ENCODE results near the gene CRADD. TPM values are rescaled to one million over a fixed set of nuclear protein-coding genes. Genes with fewer than 3 reads are reported as not detected.
"Not testable (repeated sequence)": the region's sequence is repeated elsewhere in the genome, so short reads cannot be mapped to it uniquely, and the experiment has no call there.

CRADD gene
- polyA plus RNA-seq, 3 donors from 2014 or later, result 24.2 to 30.1 (median 25.8) TPM

- Mint-ChIP-seq H3K36me3 (peaks cover 0 to 7% (median 6%) of the 10 kb centered on the region in 3 donors), H3K9me3 (no peaks in the 10 kb centered on the region), H3K4me3 (peak overlapping the region in 1 of 5 donors; percentile 17), H3K4me1 (peaks cover 46 to 51% of the 10 kb centered on the region in 2 donors), H3K27ac (peak overlapping the region in 2 of 6 donors; percentile 26 to 64), H3K27me3 (ENCODE audit: low read depth in 3 of 3) (peaks cover 0 to 13% (median under 1%) of the 10 kb centered on the region in 3 donors)
- DNase-seq, result no peak
These were observed 178.1 kb downstream of the CRADD start for GRCh38 chr12:93855261-93855660.

GRCh38 chr12:93856611-93857010 is 179.4 kb downstream of the CRADD start:
- H3K4me1 Mint-ChIP-seq, result peaks cover 32 to 40% of the 10 kb centered on the region in 2 donors
- no peak for DNase-seq
- peaks cover 0 to 11% (median 4%) of the 10 kb centered on the region in 3 donors for H3K27me3 Mint-ChIP-seq (ENCODE audit: low read depth in 3 of 3)
- peak overlapping the region in 1 of 6 donors; percentile 64 for H3K27ac Mint-ChIP-seq
- H3K4me3 Mint-ChIP-seq, result no peak overlapping the region
- peaks cover 0 to 12% (median 12%) of the 10 kb centered on the region in 3 donors for H3K36me3 Mint-ChIP-seq
- H3K9me3 Mint-ChIP-seq, result no peaks in the 10 kb centered on the region

DNA sequence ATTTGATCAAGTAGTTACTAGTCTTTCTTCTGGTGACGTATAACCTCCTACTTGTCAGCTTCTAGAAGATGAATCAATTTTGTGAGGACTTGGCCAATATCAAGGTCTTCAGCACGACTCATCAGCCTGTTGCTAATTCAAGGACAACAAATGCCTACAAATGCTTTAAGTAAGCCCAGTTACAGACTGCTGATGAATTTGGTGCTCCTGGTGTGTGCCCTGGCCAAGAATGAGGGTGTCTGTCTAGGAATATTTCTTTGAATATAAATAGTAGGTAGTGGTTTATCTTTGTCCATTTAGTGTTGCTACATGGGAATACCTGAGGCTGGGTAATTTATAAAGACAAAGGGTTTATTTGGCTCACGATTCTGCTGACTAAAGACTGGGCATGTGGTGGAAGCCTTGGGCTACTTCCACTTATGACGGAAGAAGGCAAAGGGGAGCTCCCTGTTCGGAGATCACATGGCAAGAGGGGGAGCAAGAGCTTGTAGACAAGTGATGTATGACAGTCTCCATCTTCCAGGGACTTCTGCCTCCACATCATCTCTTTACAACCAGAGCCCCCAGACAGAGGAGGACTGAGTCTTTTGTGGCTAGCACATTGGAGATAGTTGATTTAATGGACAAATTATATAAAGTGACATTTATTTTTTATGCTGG is 180.2 kb downstream of the CRADD start:
- peaks cover 4 to 18% (median 16%) of the 10 kb centered on the region in 3 donors for H3K36me3 Mint-ChIP-seq
- H3K27me3 Mint-ChIP-seq (ENCODE audit: low read depth in 3 of 3), result peaks cover 0 to 11% (median 4%) of the 10 kb centered on the region in 3 donors
- H3K4me1 Mint-ChIP-seq, result peaks cover 24 to 32% of the 10 kb centered on the region in 2 donors
- no peaks in the 10 kb centered on the region for H3K9me3 Mint-ChIP-seq
- H3K4me3 Mint-ChIP-seq, result no peak overlapping the region
- no peak for DNase-seq
- no peak overlapping the region for H3K27ac Mint-ChIP-seq

- Mint-ChIP-seq H3K36me3 (peaks cover 4 to 24% (median 18%) of the 10 kb centered on the region in 3 donors), H3K27me3 (ENCODE audit: low read depth in 3 of 3) (peaks cover 0 to 11% (median 4%) of the 10 kb centered on the region in 3 donors), H3K4me3 (no peak overlapping the region), H3K9me3 (no peaks in the 10 kb centered on the region), H3K27ac (no peak overlapping the region), H3K4me1 (peaks cover 18 to 26% of the 10 kb centered on the region in 2 donors)
- DNase-seq, result no peak
These were observed 180.8 kb downstream of the CRADD start for GRCh38 chr12:93857991-93858447.

DNA sequence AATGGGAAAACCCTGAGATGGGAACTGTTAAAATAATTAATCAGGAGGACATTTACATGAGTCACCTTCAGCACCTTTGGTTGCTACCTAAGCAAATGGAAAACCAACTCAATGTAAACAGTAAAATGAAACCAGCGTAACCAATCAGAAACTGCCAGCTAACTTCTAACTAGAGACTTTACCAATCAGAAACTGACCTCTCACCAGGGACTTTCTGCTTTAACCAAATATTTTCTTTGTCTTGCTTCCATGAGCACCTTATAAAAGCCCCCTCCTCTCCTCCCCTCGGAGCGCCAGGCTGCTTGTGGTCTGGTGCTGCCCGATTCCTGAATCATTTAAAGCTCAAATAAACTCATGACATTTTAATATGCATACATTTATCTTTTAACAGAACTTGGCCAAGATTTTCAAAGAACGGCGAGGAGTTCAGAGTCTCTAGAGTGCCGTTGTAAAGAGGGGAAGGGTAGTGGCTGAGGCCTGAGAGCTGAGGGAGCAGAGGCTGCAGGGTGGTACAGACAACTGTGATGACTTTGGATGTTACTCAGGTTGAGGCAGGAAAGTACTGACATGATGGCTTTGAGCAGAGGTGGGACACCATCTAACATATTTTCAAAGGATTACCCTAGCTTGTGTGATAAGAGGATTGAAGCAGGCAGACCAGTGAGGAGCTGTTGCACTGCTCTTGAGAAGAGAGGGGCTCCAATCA is 183.6 kb downstream of the CRADD start:
- H3K27ac Mint-ChIP-seq, result no peak overlapping the region
- DNase-seq, result no peak
- peaks cover 8 to 45% (median 34%) of the 10 kb centered on the region in 3 donors for H3K36me3 Mint-ChIP-seq
- H3K4me3 Mint-ChIP-seq, result no peak overlapping the region
- peaks cover 0 to 6% (median 2%) of the 10 kb centered on the region in 3 donors for H3K27me3 Mint-ChIP-seq (ENCODE audit: low read depth in 3 of 3)
- peaks cover 0 to 4% of the 10 kb centered on the region in 2 donors for H3K4me1 Mint-ChIP-seq
- peaks cover 0 to 17% (median 8%) of the 10 kb centered on the region in 6 donors for H3K9me3 Mint-ChIP-seq

GRCh38 chr12:93862424-93862823 is 185.2 kb downstream of the CRADD start:
- no peak overlapping the region for H3K4me3 Mint-ChIP-seq
- H3K27me3 Mint-ChIP-seq (ENCODE audit: low read depth in 3 of 3), result peaks cover 0 to 6% (median 2%) of the 10 kb centered on the region in 3 donors
- peak overlapping the region in 1 of 6 donors; percentile 26 for H3K27ac Mint-ChIP-seq
- H3K4me1 Mint-ChIP-seq, result no peaks in the 10 kb centered on the region
- H3K36me3 Mint-ChIP-seq, result peaks cover 15 to 51% (median 41%) of the 10 kb centered on the region in 3 donors
- H3K9me3 Mint-ChIP-seq, result peaks cover 10 to 33% (median 20%) of the 10 kb centered on the region in 6 donors
- DNase-seq, result no peak

DNA sequence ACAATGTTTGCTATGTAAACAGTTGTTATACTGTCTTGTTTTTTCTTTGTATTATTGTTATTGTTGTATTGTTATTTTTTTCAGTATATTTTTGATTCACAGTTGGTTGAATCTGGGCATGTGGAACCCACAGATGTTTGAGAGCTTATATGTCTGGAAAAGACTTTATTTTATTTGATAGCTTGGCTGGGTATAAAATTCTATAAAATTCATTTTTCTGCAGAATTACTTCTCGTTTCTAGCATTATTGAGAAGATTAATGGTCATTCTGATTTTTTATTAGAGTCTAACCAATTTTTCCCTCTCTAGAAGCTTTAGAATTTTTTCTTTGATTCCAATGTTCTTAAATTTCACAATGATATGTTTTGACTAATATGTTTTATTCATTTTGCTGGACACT is 188.6 kb downstream of the CRADD start:
- Mint-ChIP-seq H3K9me3 (peaks cover 17 to 62% (median 42%) of the 10 kb centered on the region in 6 donors), H3K4me3 (no peak overlapping the region)

DNA sequence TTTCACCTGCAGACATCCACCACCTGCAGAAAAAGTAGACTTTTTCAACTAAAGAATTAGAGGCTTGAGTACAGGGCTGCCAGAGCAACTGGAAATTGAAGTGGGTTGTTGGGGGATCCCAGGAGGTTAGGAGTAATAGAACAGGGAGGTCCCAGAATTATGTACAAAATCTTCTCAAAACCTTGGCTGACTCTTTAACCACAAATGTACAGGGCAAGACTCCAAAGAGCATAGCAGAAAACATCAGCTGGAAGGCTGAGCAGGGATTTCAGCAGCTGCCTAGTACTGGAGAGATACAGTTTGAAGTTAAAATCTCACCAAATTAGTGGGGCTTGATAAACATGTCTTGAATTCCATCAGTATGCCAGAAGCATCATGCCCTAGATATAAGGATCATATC is 191.6 kb downstream of the CRADD start:
- Mint-ChIP-seq H3K27ac (no peak overlapping the region), H3K4me1 (no peaks in the 10 kb centered on the region), H3K9me3 (peaks cover 36 to 87% (median 66%) of the 10 kb centered on the region in 6 donors), H3K36me3 (peaks cover 39 to 56% (median 52%) of the 10 kb centered on the region in 3 donors), H3K4me3 (no peak overlapping the region), H3K27me3 (ENCODE audit: low read depth in 3 of 3) (peaks cover 1 to 4% (median 2%) of the 10 kb centered on the region in 3 donors)
- no peak for DNase-seq

More for the DNA sequence above, 188.6 kb downstream of the CRADD start:
- Mint-ChIP-seq H3K27ac (no peak overlapping the region), H3K27me3 (ENCODE audit: low read depth in 3 of 3) (peaks cover 2 to 4% (median 2%) of the 10 kb centered on the region in 3 donors), H3K36me3 (peaks cover 31 to 54% (median 52%) of the 10 kb centered on the region in 3 donors), H3K4me1 (no peaks in the 10 kb centered on the region)
- DNase-seq, result no peak

DNA sequence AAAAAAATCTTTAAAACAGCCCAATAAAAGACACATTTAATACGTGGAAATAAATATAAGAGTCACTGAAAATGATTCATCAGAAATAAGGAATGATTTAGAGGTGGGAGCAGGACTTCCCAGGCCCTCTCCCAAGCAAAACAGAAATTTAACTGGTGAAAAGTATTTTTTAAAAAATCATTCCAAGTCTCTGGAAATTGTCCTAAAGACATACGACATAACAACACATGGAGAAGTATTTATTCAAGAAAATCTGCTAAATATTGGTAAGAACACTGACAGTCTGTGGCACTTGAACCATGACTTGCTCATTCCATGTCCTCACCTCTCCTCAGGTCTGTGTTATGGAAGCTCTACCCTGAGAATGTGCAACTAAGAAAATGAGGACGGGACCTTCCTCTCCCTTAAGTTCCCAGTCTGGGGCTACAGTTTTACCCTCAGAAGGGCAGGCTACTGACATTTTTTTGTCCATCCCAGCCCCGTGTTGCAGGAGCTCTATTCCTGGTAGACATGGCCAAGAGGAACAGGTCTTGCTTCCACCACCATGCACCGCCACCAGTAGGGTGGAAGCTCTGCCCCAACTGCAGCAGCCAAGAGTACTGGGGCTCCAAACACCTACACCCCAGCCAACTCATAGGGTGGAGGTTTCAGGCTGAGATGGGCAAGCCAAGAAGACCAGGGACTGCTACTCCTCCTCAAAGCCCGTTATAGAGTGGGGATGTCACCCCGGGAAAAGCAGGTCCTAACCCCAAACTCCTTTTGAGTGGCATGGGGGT is 193.0 kb downstream of the CRADD start:
- H3K4me3 Mint-ChIP-seq, result no peak overlapping the region
- H3K9me3 Mint-ChIP-seq, result peaks cover 45 to 90% (median 78%) of the 10 kb centered on the region in 6 donors
- peaks cover 0 to 7% (median 1%) of the 10 kb centered on the region in 3 donors for H3K27me3 Mint-ChIP-seq (ENCODE audit: low read depth in 3 of 3)
- no peak overlapping the region for H3K27ac Mint-ChIP-seq
- H3K36me3 Mint-ChIP-seq, result peaks cover 46 to 61% (median 53%) of the 10 kb centered on the region in 3 donors
- no peak for DNase-seq
- H3K4me1 Mint-ChIP-seq, result no peaks in the 10 kb centered on the region

DNA sequence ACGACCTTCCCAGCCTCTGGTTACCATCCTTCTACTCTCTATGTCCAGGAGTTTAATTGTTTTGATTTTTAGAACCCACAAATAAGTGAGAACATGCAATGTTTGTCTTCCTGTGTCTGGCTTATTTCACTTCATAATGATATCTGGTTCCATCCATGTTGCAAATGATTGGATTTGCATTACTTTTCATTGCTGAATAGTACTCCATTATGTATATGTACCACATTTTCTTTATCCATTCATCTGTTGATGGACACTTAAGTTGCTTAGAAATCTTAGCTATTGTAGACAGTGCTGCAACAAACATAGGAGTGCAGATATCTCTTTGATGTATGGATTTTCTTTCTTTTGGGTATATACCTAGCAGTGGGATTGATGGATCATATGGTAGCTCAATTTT is 194.4 kb downstream of the CRADD start:
- not testable (repeated sequence) for H3K27me3 Mint-ChIP-seq (ENCODE audit: low read depth in 3 of 3); H3K4me1 Mint-ChIP-seq; H3K4me3 Mint-ChIP-seq; DNase-seq
- peaks cover 51 to 90% (median 79%) of the 10 kb centered on the region in 6 donors for H3K9me3 Mint-ChIP-seq
- H3K27ac Mint-ChIP-seq, result peak overlapping the region in 1 of 6 donors; percentile 24
- peaks cover 50 to 63% (median 53%) of the 10 kb centered on the region in 3 donors for H3K36me3 Mint-ChIP-seq

GRCh38 chr12:93873561-93873960 is 196.4 kb downstream of the CRADD start:
- no peak overlapping the region for H3K27ac Mint-ChIP-seq
- no peak for DNase-seq
- peaks cover 46 to 60% (median 57%) of the 10 kb centered on the region in 3 donors for H3K36me3 Mint-ChIP-seq
- no peaks in the 10 kb centered on the region for H3K4me1 Mint-ChIP-seq
- peaks cover 48 to 81% (median 70%) of the 10 kb centered on the region in 6 donors for H3K9me3 Mint-ChIP-seq
- no peak overlapping the region for H3K4me3 Mint-ChIP-seq
- peaks cover 0 to 10% (median 0%) of the 10 kb centered on the region in 3 donors for H3K27me3 Mint-ChIP-seq (ENCODE audit: low read depth in 3 of 3)

- Mint-ChIP-seq H3K27me3 (ENCODE audit: low read depth in 3 of 3) (peaks cover 0 to 6% (median 0%) of the 10 kb centered on the region in 3 donors), H3K27ac (no peak overlapping the region), H3K36me3 (peaks cover 33 to 56% (median 51%) of the 10 kb centered on the region in 3 donors), H3K4me1 (peaks cover 3 to 4% of the 10 kb centered on the region in 2 donors), H3K9me3 (peaks cover 45 to 66% (median 58%) of the 10 kb centered on the region in 6 donors), H3K4me3 (no peak overlapping the region)
- DNase-seq, result no peak
These were observed 198.0 kb downstream of the CRADD start for GRCh38 chr12:93875157-93875556.

DNA sequence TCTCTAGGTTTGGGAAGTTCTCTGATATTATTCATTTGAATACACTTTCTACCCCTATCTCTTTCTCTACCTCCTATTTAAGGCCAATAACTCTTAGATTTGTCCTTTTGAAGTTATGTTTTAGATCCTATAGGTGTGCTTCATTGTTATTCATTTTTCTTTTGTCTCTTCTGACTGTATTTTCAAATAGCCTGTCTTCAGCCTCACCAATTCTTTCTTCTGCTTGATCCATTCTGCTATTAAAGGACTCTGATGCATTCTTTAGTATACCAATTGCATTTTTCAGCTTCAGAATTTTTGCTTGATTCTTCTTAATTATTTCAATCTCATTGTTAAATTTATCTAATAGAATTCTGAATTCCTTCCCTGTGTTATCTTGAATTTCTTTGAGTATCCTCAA is 199.2 kb downstream of the CRADD start:
- DNase-seq, result no peak
- H3K4me3 Mint-ChIP-seq, result no peak overlapping the region
- peaks cover 48 to 58% (median 54%) of the 10 kb centered on the region in 6 donors for H3K9me3 Mint-ChIP-seq
- H3K27me3 Mint-ChIP-seq (ENCODE audit: low read depth in 3 of 3), result peaks cover 0 to 6% (median 1%) of the 10 kb centered on the region in 3 donors
- no peak overlapping the region for H3K27ac Mint-ChIP-seq
- peaks cover 33 to 56% (median 51%) of the 10 kb centered on the region in 3 donors for H3K36me3 Mint-ChIP-seq
- peaks cover 15 to 16% of the 10 kb centered on the region in 2 donors for H3K4me1 Mint-ChIP-seq
